Prostate gland (tissue), 2 donors: ENCODE data around the gene SH2D4B. TPM values are rescaled to one million over a fixed set of nuclear protein-coding genes. Genes with fewer than 3 reads are reported as not detected.

ENCODE experiments used
- DNase-seq: peaks from one replicate; pipeline ENCODE4 v3.0.0-alpha.2; 2019; ENCODE audit warnings: low spot score
- H3K27ac ChIP-seq, 2 donors: fragments of 200-600 bp; sonication (generic); 2 replicates each; pipeline ENCODE4 v1.5.1; 2017 to 2019
- H3K27me3 ChIP-seq: fragments of 200-600 bp; sonication (generic); replicated peaks from 2 replicates; pipeline ENCODE4 v1.5.1; 2019; ENCODE audit not compliant: insufficient read depth
- H3K36me3 ChIP-seq, 2 donors: fragments of 200-600 bp; sonication (generic); 1 replicate in 1 of 2; 2 replicates in 1 of 2; pipeline versions ENCODE4 v1.5.1 to v1.8.1; 2017 to 2019
- H3K4me1 ChIP-seq: fragments of 200-600 bp; sonication (generic); replicated peaks from 2 replicates; pipeline ENCODE4 v1.5.1; 2019
- H3K4me3 ChIP-seq, 2 donors: fragments of 200-600 bp; sonication (generic); 2 replicates each; pipeline ENCODE4 v1.5.1; 2017 to 2019
- H3K9me3 ChIP-seq: fragments of 200-600 bp; sonication (generic); 2 replicates; pipeline ENCODE4 v1.5.1; 2017
- POLR2A ChIP-seq: fragments of 450-650 bp; IDR thresholded peaks from one replicate; pipeline ENCODE4 v1.6.1; 2016; ENCODE audit warnings: antibody characterized with exemption, mild to moderate bottlenecking
- POLR2AphosphoS5 ChIP-seq: sonication (generic); formaldehyde crosslinking; IDR thresholded peaks from one replicate; pipeline ENCODE4 v1.6.1; 2017; ENCODE audit warnings: antibody characterized with exemption
- WGBS: methylation state at CpG from one replicate; pipeline ENCODE4 v1.1.5; 2018; 5-methylcytosine and 5-hydroxymethylcytosine counted together
- intact Hi-C: fragments of 100-400 bp; cut with DNase I; formaldehyde crosslinking; loops from one replicate; pipeline ENCODE4 v1.14.2; 2022
- total RNA-seq, 2 donors: library from RNA; depleted of rRNA; stranded (reverse); fragments of >200 nt; gene quantifications; one replicate each; pipeline ENCODE4 v1.1.0, GENCODE V29; 2016
- TF ChIP-seq, protein P1 (sequence below), 4 experiments: fragments of 200-600 bp in 2 of 4; fragments of 450-650 bp in 2 of 4; sonication (generic) in 2 of 4; IDR thresholded peaks; 1 replicate in 3 of 4; 2 replicates in 1 of 4; pipeline ENCODE4 v1.5.1; 2016 to 2019; ENCODE audit warnings: antibody characterized with exemption in 4 of 4, mild to moderate bottlenecking in 2 of 4, moderate library complexity in 2 of 4

Gene SH2D4B
- total RNA-seq, 2 donors from 2014 or later = 0.40 TPM; not detected in 1

DNA sequence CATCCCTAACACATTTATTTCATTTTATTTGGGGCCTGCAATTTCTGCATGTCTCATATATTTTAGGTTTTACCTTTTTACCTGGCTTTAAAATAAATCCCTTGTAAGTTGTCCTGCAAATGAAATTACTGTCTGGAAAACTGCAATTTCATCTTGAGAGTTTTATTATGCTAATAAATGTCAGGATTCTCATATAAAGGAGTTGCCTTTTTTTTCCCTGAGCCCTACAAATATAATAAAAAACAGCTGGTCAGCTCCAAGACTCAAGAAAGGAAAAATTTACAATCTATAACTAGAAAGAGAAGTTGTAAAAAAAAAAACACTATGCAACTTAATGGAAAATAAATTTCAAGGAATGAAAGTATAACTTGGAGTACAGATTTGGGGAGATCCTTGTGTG is 108.7 kb downstream of the SH2D4B start:
- intact Hi-C loops = no loop called here

DNA sequence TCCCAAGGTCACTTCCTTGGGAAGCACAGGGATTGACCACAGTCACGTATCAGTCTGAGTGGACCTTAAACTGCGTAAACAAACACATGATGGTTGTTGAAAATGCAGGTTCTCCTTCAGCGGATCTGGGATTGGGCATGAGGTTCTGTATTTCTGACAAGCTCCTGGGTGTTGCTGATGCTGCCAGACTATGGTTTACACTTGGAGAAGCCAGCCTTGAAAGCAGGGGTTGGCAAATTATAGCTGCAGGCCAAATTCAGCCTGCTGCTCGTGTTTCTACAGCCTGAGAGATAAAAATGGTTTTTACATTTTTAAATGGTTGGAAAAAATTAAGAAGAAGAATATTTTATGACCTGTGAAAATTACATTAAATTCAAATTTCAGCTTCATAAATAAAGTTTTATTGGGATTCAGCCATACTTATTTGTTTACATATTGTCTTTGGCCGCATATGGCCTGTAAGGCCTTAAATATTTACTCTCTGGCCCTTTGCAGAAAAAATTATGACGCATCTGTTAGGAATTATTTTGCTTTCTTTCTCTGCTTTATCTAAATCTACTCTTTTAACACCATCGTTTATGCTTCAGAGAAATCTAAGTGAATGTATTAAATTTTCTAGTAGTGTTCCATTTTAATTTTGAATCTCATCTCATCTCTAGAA is 109.6 kb downstream of the SH2D4B start:
- Histone ChIP-seq H3K4me3 (no peak overlapping the region), H3K27me3 (no peaks in the 10 kb centered on the region), H3K27ac (no peak overlapping the region), H3K4me1 (no peaks in the 10 kb centered on the region), H3K9me3 (no peaks in the 10 kb centered on the region), H3K36me3 (no peaks in the 10 kb centered on the region)
- intact Hi-C loops = no loop called here
- TF ChIP-seq POLR2AphosphoS5 = no peak
- TF ChIP-seq POLR2A = no peak
- TF ChIP-seq, protein P1, sequence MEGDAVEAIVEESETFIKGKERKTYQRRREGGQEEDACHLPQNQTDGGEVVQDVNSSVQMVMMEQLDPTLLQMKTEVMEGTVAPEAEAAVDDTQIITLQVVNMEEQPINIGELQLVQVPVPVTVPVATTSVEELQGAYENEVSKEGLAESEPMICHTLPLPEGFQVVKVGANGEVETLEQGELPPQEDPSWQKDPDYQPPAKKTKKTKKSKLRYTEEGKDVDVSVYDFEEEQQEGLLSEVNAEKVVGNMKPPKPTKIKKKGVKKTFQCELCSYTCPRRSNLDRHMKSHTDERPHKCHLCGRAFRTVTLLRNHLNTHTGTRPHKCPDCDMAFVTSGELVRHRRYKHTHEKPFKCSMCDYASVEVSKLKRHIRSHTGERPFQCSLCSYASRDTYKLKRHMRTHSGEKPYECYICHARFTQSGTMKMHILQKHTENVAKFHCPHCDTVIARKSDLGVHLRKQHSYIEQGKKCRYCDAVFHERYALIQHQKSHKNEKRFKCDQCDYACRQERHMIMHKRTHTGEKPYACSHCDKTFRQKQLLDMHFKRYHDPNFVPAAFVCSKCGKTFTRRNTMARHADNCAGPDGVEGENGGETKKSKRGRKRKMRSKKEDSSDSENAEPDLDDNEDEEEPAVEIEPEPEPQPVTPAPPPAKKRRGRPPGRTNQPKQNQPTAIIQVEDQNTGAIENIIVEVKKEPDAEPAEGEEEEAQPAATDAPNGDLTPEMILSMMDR (IDR thresholded peaks at IDR 0.05) = no peak
- no peak for DNase-seq
- 77% methylated on average over 7 of the region's 7 CpGs for WGBS

More for the DNA sequence above, 108.7 kb downstream of the SH2D4B start:
- H3K4me3 ChIP-seq = no peak overlapping the region
- H3K4me1 ChIP-seq = no peaks in the 10 kb centered on the region
- H3K27me3 ChIP-seq = no peaks in the 10 kb centered on the region
- no peaks in the 10 kb centered on the region for H3K9me3 ChIP-seq
- H3K27ac ChIP-seq = no peak overlapping the region
- TF ChIP-seq, protein P1 (IDR thresholded peaks at IDR 0.05) = no peak
- TF ChIP-seq POLR2A = no peak
- TF ChIP-seq POLR2AphosphoS5 = no peak
- DNase-seq = no peak
- H3K36me3 ChIP-seq = no peaks in the 10 kb centered on the region

DNA sequence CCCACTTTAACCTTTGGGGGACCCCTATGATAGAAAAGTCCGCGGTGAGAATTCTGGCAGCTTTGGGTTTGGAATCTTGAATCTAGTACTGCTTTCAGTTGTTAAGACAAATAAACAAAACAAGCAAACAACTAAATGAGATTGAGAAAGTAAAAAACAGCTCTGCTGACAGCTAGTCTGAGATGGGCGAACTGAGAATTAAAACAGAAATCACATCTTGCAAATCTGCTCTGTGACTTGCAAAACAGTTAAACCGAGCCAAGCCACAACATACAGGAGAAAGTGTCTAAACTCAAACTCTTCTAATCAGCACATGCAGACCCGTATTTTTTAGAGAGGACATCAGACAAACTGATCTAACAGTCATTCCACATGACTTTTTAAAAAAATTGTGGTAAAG is 110.4 kb downstream of the SH2D4B start:
- no peak overlapping the region for H3K27ac ChIP-seq
- no peaks in the 10 kb centered on the region for H3K9me3 ChIP-seq
- no peaks in the 10 kb centered on the region for H3K27me3 ChIP-seq
- TF ChIP-seq, protein P1 (IDR thresholded peaks at IDR 0.05) = no peak
- TF ChIP-seq POLR2A = no peak
- no peak for TF ChIP-seq POLR2AphosphoS5
- DNase-seq = no peak
- no peak overlapping the region for H3K4me3 ChIP-seq
- intact Hi-C loops = no loop called here
- H3K4me1 ChIP-seq = no peaks in the 10 kb centered on the region
- no peaks in the 10 kb centered on the region for H3K36me3 ChIP-seq
- WGBS = 70% methylated on average over 5 of the region's 5 CpGs

DNA sequence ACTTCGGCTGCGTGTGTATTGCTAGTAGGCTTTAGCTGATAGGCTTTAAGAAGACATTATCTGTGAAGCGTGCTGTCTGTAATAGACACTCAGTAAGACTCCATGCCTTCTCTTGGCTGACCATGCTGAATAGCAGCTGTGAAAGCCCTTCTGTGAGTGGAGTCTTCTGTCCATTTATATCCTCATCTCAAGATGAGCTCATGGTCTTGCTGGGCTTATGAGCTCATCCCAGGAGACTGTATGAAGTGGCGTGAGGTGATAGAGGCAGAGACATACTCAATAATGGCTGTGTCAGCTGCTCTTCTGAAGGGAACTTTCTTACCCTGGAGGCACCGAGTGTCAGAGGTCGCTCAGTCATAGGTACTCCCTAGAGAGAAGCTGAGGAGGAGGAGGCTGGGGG is 111.5 kb downstream of the SH2D4B start:
- 92% methylated on average over 6 of the region's 6 CpGs for WGBS
- DNase-seq = no peak
- no peaks in the 10 kb centered on the region for H3K9me3 ChIP-seq
- no peak for TF ChIP-seq POLR2A
- TF ChIP-seq, protein P1 (IDR thresholded peaks at IDR 0.05) = no peak
- no peak for TF ChIP-seq POLR2AphosphoS5
- H3K4me1 ChIP-seq = no peaks in the 10 kb centered on the region
- no peak overlapping the region for H3K27ac ChIP-seq
- no peak overlapping the region for H3K4me3 ChIP-seq
- no peaks in the 10 kb centered on the region for H3K27me3 ChIP-seq
- intact Hi-C loops = no loop called here
- H3K36me3 ChIP-seq = no peaks in the 10 kb centered on the region

DNA sequence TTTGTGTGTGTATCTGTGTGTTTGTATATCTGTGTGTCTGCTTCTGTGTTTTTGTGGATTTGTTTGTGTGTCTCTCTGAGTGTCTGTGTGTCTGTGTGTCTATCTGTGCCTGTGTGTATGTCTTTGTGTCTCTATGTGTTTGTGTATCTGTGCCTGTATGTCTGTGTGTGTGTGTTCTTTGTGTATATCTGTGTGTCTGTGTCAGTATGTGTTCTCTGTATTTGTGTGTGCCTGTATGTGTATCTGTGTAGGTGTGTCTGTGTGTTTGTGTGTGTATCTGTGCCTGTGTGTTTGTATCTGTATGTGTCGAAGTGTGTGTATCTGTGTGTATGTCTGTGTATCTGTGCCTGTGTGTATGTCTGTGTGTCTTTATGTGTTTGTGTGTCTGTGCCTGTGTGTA is 118.2 kb downstream of the SH2D4B start:
- no peak overlapping the region for H3K27ac ChIP-seq
- TF ChIP-seq, protein P1 (IDR thresholded peaks at IDR 0.05) = no peak
- no peak for TF ChIP-seq POLR2A
- no peak for TF ChIP-seq POLR2AphosphoS5
- no peaks in the 10 kb centered on the region for H3K36me3 ChIP-seq
- no peaks in the 10 kb centered on the region for H3K4me1 ChIP-seq
- 91% methylated on average over 1 of the region's 1 CpG for WGBS
- no peak for DNase-seq
- intact Hi-C loops = no loop called here
- H3K4me3 ChIP-seq = no peak overlapping the region
- no peaks in the 10 kb centered on the region for H3K27me3 ChIP-seq
- no peaks in the 10 kb centered on the region for H3K9me3 ChIP-seq
